Uterus (tissue), 4 donors: ENCODE data around the gene CAMTA1. TPM values are rescaled to one million over a fixed set of nuclear protein-coding genes. Genes with fewer than 3 reads are reported as not detected.

Experiments
- DNase-seq, 2 donors: peaks; one replicate each; pipeline ENCODE4 v3.0.0-alpha.2; 2019 to 2020
- H3K27ac ChIP-seq, 2 donors: fragments of 200-600 bp; sonication (generic); 1 replicate in 1 of 2; 2 replicates in 1 of 2; pipeline ENCODE4 v1.5.1; 2016 to 2018
- H3K27me3 ChIP-seq, 2 donors: fragments of 200-600 bp; sonication (generic); one replicate each; pipeline ENCODE4 v1.5.1; 2018 to 2019; ENCODE audit warnings: control low read depth in 1 of 2
- H3K36me3 ChIP-seq, 2 donors: fragments of 200-600 bp; sonication (generic); one replicate each; pipeline ENCODE4 v1.5.1; 2019; ENCODE audit warnings: control low read depth in 1 of 2
- H3K4me1 ChIP-seq, 2 donors: fragments of 200-600 bp; sonication (generic); one replicate each; pipeline ENCODE4 v1.5.1; 2018 to 2019; ENCODE audit warnings: control low read depth in 1 of 2
- H3K4me3 ChIP-seq, 2 donors: fragments of 200-600 bp; sonication (generic); 1 replicate in 1 of 2; 2 replicates in 1 of 2; pipeline ENCODE4 v1.5.1; 2018 to 2019; ENCODE audit warnings: mild to moderate bottlenecking in 1 of 2
- H3K9me3 ChIP-seq, 2 donors: fragments of 200-600 bp; sonication (generic); one replicate each; pipeline ENCODE4 v1.5.1; 2019; ENCODE audit warnings: control low read depth in 1 of 2
- CTCF ChIP-seq, 4 experiments: fragments of 200-600 bp in 2 of 4; fragments of 450-650 bp in 2 of 4; sonication (generic) in 2 of 4; IDR thresholded peaks; one replicate each; pipeline ENCODE4 v1.5.1; 2016 to 2019; ENCODE audit warnings: antibody characterized with exemption in 4 of 4, mild to moderate bottlenecking in 2 of 4, moderate library complexity in 1 of 4
- POLR2A ChIP-seq, 2 donors: fragments of 450-650 bp; IDR thresholded peaks; one replicate each; pipeline ENCODE4 v1.6.1; 2016; ENCODE audit warnings: antibody characterized with exemption in 2 of 2, mild to moderate bottlenecking in 1 of 2, moderate library complexity in 1 of 2
- intact Hi-C: fragments of 100-400 bp; cut with DNase I; formaldehyde crosslinking; loops from one replicate; pipeline ENCODE4 v1.15.1; 2023; ENCODE audit warnings: low total_unique reads
- total RNA-seq, 4 donors: library from RNA; depleted of rRNA in 3 of 4; stranded (reverse); fragments of >200 nt in 3 of 4; gene quantifications; one replicate each; pipeline versions ENCODE4 v1.1.0 to v1.2.4, GENCODE V29; 2014 to 2023
- donor health status: DM: yes; HTN: yes; CAD: no.

CAMTA1 gene
- total RNA-seq, 4 donors from 2014 or later = 29.7 to 427 (median 64.8) TPM

- Histone ChIP-seq H3K4me1 (no peaks in the 10 kb centered on the region), H3K27ac (no peak overlapping the region), H3K27me3 (no peaks in the 10 kb centered on the region), H3K4me3 (no peak overlapping the region), H3K9me3 (peaks cover 0 to under 1% of the 10 kb centered on the region in 2 donors), H3K36me3 (no peaks in the 10 kb centered on the region)
- intact Hi-C loops = no loop called here
- no peak for DNase-seq
- TF ChIP-seq POLR2A (IDR thresholded peaks at IDR 0.05) (no peak), CTCF (IDR thresholded peaks at IDR 0.05) (no peak)
Observed at GRCh38 chr1:7187112-7187493, 401.8 kb downstream of the CAMTA1 start.

GRCh38 chr1:7190261-7190660, 405.0 kb downstream of the CAMTA1 start:
- Histone ChIP-seq H3K36me3 (no peaks in the 10 kb centered on the region), H3K4me1 (no peaks in the 10 kb centered on the region), H3K9me3 (no peaks in the 10 kb centered on the region), H3K27me3 (no peaks in the 10 kb centered on the region), H3K27ac (no peak overlapping the region), H3K4me3 (no peak overlapping the region)
- intact Hi-C loops = no loop called here
- no peak for TF ChIP-seq POLR2A (IDR thresholded peaks at IDR 0.05)
- no peak for TF ChIP-seq CTCF (IDR thresholded peaks at IDR 0.05)
- no peak for DNase-seq

GRCh38 chr1:7192453-7192852, 407.2 kb downstream of the CAMTA1 start:
- no peaks in the 10 kb centered on the region for H3K9me3 ChIP-seq
- no peaks in the 10 kb centered on the region for H3K36me3 ChIP-seq
- H3K4me3 ChIP-seq = no peak overlapping the region
- no peak overlapping the region for H3K27ac ChIP-seq
- H3K27me3 ChIP-seq = no peaks in the 10 kb centered on the region
- no peaks in the 10 kb centered on the region for H3K4me1 ChIP-seq
- intact Hi-C loops = no loop called here
- DNase-seq = no peak
- TF ChIP-seq POLR2A (IDR thresholded peaks at IDR 0.05) (no peak), CTCF (IDR thresholded peaks at IDR 0.05) (no peak)

GRCh38 chr1:7196036-7196911, 411.0 kb downstream of the CAMTA1 start:
- TF ChIP-seq POLR2A (IDR thresholded peaks at IDR 0.05) (no peak), CTCF (IDR thresholded peaks at IDR 0.05) (no peak)
- no peak for DNase-seq
- Histone ChIP-seq H3K36me3 (no peaks in the 10 kb centered on the region), H3K4me1 (no peaks in the 10 kb centered on the region), H3K27me3 (peaks cover 0 to 4% of the 10 kb centered on the region in 2 donors), H3K9me3 (no peaks in the 10 kb centered on the region), H3K27ac (no peak overlapping the region), H3K4me3 (no peak overlapping the region)
- intact Hi-C loops = no loop called here

DNA sequence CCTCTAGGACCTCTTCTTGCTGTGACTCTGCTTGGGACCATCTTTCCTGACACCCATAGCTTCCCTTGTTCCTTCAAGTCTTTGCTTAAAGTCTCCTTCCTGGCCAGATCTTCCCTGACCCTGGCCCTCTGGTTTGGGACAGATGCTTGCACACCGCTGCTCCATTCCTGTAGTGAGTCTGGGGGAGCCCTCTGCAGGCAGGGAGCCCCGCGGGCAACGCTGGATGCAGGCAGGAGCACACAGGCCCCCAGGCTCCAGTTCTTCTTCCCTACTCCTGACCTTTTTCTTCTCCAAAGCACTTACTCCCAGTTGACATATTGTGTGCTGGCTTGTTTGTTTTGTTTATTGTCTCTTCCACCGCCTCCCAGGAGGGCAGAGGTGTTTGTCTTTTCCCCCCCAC, 413.4 kb downstream of the CAMTA1 start:
- no peaks in the 10 kb centered on the region for H3K36me3 ChIP-seq
- no peaks in the 10 kb centered on the region for H3K4me1 ChIP-seq
- H3K27ac ChIP-seq = no peak overlapping the region
- no peak for DNase-seq
- no peaks in the 10 kb centered on the region for H3K9me3 ChIP-seq
- TF ChIP-seq CTCF (IDR thresholded peaks at IDR 0.05) (no peak), POLR2A (IDR thresholded peaks at IDR 0.05) (no peak)
- no peak overlapping the region for H3K4me3 ChIP-seq
- peaks cover 0 to 4% of the 10 kb centered on the region in 2 donors for H3K27me3 ChIP-seq
- intact Hi-C loops = no loop called here
